NCI-H774 (cell line): Measurements from ENCODE around the gene PLCG1.
"Not testable (repeated sequence)": the region's sequence is repeated elsewhere in the genome, so short reads cannot be mapped to it uniquely, and the experiment has no call there.

Experiments used
- DNase-seq: peaks from one replicate; lab custom pipeline; 2025; lab: John Stamatoyannopoulos, UW

Gene PLCG1

GRCh38 chr20:41124451-41125094 lies 12.8 kb upstream of the PLCG1 start:
- DNase-seq, result no peak

- no peak for DNase-seq
Observed at GRCh38 chr20:41125530-41126457, 11.5 kb upstream of the PLCG1 start.

- no peak for DNase-seq
Observed at GRCh38 chr20:41126719-41127118, 10.6 kb upstream of the PLCG1 start.

- DNase-seq, result not testable (repeated sequence)
Observed at GRCh38 chr20:41128317-41128716, 9.0 kb upstream of the PLCG1 start.

- DNase-seq, result no peak
Observed at GRCh38 chr20:41131594-41132387, 5.6 kb upstream of the PLCG1 start.

GRCh38 chr20:41132388-41132775 lies 5.0 kb upstream of the PLCG1 start:
- not testable (repeated sequence) for DNase-seq

GRCh38 chr20:41133709-41134361 lies 3.5 kb upstream of the PLCG1 start:
- DNase-seq, result no peak

GRCh38 chr20:41134362-41135186 lies 2.8 kb upstream of the PLCG1 start:
- DNase-seq, result no peak

GRCh38 chr20:41135187-41135887 lies 2.0 kb upstream of the PLCG1 start:
- no peak for DNase-seq

GRCh38 chr20:41135888-41136679 lies 1.3 kb upstream of the PLCG1 start:
- DNase-seq, result no peak

GRCh38 chr20:41137614-41138474 lies 501 bp downstream of the PLCG1 start:
- DNase-seq, result peak; percentile 4

- DNase-seq, result no peak
Observed at GRCh38 chr20:41138475-41139226, 1.3 kb downstream of the PLCG1 start.

GRCh38 chr20:41139227-41140093 lies 2.1 kb downstream of the PLCG1 start:
- DNase-seq, result no peak

- DNase-seq, result no peak
Observed at GRCh38 chr20:41140226-41141133, 3.1 kb downstream of the PLCG1 start.

- DNase-seq, result no peak
Observed at GRCh38 chr20:41141153-41141815, 3.9 kb downstream of the PLCG1 start.
